Body of pancreas (tissue), 4 donors: ENCODE measurements around the gene TXNDC11.

Source experiments
- CTCF ChIP-seq, 7 experiments: fragments of 450-650 bp in 4 of 7; fragments of 200-600 bp in 3 of 7; sonication (generic) in 3 of 7; IDR thresholded peaks; one replicate each; pipeline ENCODE4 v1.5.1; 2016 to 2019; ENCODE audit warnings: antibody characterized with exemption in 7 of 7
- POLR2A ChIP-seq, 3 donors: fragments of 450-650 bp; IDR thresholded peaks; one replicate each; pipeline ENCODE4 v1.6.1; 2016; ENCODE audit warnings: antibody characterized with exemption in 3 of 3, mild to moderate bottlenecking in 2 of 3

DNA sequence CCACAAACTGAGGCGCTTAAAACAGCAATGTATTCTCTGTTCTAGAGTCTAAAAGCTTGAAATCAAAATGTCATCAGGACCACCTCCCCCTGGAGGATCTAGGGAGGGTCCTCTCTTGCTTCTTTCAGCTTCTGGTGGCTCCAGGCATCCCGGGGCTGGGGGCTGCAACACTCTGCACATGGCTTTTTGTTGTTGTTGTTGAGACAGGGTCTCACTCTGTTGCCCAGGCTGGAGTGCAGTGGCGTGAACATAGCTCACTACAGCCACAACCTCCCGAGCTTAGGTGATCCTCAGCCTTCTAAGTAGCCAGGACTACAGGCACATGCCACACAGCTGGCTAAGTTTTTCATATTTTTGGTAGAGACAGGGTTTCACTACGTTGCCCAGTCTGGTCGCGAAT, 111.4 kb downstream of the TXNDC11 start:
- TF ChIP-seq CTCF (IDR thresholded peaks at IDR 0.05) (no peak), POLR2A (IDR thresholded peaks at IDR 0.05) (no peak)
